ENCODE measurements around the gene TGFBR2.

TGFBR2 gene

DNA sequence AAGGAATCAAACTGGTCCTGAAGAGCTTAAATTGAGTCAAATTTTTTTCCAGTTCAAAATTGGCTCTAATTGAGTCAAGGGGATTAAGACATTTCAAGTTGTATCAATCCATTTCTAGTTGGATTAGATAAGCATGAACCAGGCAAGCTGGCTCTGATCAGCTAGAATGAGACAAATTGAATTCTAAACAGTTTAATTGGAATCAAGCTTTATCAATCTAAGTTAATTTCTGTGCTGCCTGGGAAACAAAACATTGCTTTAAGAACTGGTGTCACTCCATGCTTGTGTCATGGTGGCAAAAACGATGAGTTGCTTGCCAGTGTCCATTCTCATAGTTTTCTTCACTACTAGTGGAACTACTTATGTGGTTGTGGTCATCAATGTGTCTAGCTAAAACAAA is 116.8 kb downstream of the TGFBR2 start:
- in situ Hi-C loops (cut with HindIII; ENCODE audit: low sequenced_read_pairs): loop anchor here (25.0 kb wide), 1 partner anchor 686 kb away; no protein-coding TSS in a partner anchor
- no peak for DNase-seq (ENCODE audit: low read depth)
- TF ChIP-seq, protein P1, sequence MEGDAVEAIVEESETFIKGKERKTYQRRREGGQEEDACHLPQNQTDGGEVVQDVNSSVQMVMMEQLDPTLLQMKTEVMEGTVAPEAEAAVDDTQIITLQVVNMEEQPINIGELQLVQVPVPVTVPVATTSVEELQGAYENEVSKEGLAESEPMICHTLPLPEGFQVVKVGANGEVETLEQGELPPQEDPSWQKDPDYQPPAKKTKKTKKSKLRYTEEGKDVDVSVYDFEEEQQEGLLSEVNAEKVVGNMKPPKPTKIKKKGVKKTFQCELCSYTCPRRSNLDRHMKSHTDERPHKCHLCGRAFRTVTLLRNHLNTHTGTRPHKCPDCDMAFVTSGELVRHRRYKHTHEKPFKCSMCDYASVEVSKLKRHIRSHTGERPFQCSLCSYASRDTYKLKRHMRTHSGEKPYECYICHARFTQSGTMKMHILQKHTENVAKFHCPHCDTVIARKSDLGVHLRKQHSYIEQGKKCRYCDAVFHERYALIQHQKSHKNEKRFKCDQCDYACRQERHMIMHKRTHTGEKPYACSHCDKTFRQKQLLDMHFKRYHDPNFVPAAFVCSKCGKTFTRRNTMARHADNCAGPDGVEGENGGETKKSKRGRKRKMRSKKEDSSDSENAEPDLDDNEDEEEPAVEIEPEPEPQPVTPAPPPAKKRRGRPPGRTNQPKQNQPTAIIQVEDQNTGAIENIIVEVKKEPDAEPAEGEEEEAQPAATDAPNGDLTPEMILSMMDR (IDR thresholded peaks at IDR 0.05; ENCODE audit: low read depth, low read length, missing control alignments): no peak
- H3K4me3 ChIP-seq (ENCODE audit: low read depth, low read length): no peak overlapping the region

GRCh38 chr3:30724863-30725262 is 118.5 kb downstream of the TGFBR2 start:
- in situ Hi-C loops (cut with HindIII; ENCODE audit: low sequenced_read_pairs): loop anchor here (25.0 kb wide), 1 partner anchor 688 kb away; no protein-coding TSS in a partner anchor
- no peak for DNase-seq (ENCODE audit: low read depth)
- TF ChIP-seq, protein P1 (IDR thresholded peaks at IDR 0.05; ENCODE audit: low read depth, low read length, missing control alignments): no peak
- no peak overlapping the region for H3K4me3 ChIP-seq (ENCODE audit: low read depth, low read length)

GRCh38 chr3:30728143-30728542 is 121.7 kb downstream of the TGFBR2 start:
- in situ Hi-C loops (cut with HindIII; ENCODE audit: low sequenced_read_pairs): no loop called here

GRCh38 chr3:30729512-30729911 is 123.1 kb downstream of the TGFBR2 start:
- DNase-seq (ENCODE audit: low read depth): no peak
- no peak overlapping the region for H3K4me3 ChIP-seq (ENCODE audit: low read depth, low read length)
- in situ Hi-C loops (cut with HindIII; ENCODE audit: low sequenced_read_pairs): no loop called here
- TF ChIP-seq, protein P1 (IDR thresholded peaks at IDR 0.05; ENCODE audit: low read depth, low read length, missing control alignments): no peak

More at GRCh38 chr3:30728143-30728542, 121.7 kb downstream of the TGFBR2 start:
- no peak overlapping the region for H3K4me3 ChIP-seq (ENCODE audit: low read depth, low read length)
- no peak for DNase-seq (ENCODE audit: low read depth)
- TF ChIP-seq, protein P1 (IDR thresholded peaks at IDR 0.05; ENCODE audit: low read depth, low read length, missing control alignments): no peak

DNA sequence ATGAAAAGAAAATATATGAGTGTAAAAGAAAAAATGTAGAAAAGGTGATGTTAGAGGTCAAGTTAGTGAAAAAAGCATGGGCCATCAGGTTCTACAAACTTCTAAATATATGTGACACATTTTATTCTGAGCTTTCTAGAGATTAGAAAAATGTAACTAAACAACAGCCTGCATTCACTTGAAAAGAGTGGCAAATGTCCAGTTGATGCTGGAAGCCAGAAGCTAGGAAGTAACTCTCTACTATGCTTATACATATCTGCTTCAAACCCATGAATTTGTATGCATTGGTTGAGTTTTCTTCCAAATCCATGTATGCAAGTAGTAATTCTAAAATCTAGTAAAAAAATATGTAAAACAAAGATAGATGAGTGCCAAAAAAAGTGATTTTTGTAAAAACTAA is 123.5 kb downstream of the TGFBR2 start:
- DNase-seq (ENCODE audit: low read depth): no peak
- no peak overlapping the region for H3K4me3 ChIP-seq (ENCODE audit: low read depth, low read length)
- TF ChIP-seq, protein P1 (IDR thresholded peaks at IDR 0.05; ENCODE audit: low read depth, low read length, missing control alignments): no peak
- in situ Hi-C loops (cut with HindIII; ENCODE audit: low sequenced_read_pairs): no loop called here

DNA sequence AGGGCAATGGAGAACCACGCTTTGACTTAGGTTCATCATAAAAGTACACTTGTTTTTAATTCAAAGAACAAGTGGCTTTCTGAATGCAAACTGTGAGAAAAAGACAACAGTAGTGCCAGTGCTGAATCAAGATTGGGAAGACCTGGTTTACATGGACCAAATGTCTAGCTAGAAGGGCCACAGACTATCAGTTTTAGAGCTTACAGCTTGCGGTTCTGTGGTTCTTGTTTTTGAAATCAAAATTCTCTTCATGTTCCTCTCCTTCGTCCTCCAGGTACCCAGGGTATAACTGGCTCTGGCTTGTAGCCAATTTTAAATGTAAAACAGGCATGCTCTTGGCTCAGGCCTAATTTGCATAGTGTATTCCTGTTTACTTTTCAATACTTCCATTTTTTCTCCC is 124.6 kb downstream of the TGFBR2 start:
- no peak overlapping the region for H3K4me3 ChIP-seq (ENCODE audit: low read depth, low read length)
- TF ChIP-seq, protein P1 (IDR thresholded peaks at IDR 0.05; ENCODE audit: low read depth, low read length, missing control alignments): no peak
- DNase-seq (ENCODE audit: low read depth): no peak
- in situ Hi-C loops (cut with HindIII; ENCODE audit: low sequenced_read_pairs): no loop called here

DNA sequence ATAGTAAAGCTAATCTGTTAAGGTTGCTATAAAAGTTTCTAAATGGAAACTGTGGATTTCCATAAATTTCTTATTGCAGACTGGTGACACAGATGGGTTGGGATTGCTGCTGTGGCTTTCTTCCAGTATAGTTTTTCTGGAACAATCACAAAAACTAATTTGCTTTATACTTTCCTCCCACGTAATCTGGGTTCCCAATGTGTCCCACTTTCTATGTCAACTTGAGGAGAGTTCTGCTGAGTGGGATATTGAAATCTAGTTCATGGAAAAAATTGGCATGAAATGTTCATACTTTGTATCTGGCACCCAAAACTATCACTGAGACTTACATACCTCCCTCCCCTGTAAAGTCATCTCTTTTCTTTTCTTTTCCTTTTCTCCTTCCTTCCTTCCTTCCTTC is 126.8 kb downstream of the TGFBR2 start:
- TF ChIP-seq, protein P1 (IDR thresholded peaks at IDR 0.05; ENCODE audit: low read depth, low read length, missing control alignments): no peak
- in situ Hi-C loops (cut with HindIII; ENCODE audit: low sequenced_read_pairs): no loop called here

More for the DNA sequence above, 126.8 kb downstream of the TGFBR2 start:
- H3K4me3 ChIP-seq (ENCODE audit: low read depth, low read length): no peak overlapping the region
- no peak for DNase-seq (ENCODE audit: low read depth)
